ENCODE data around the gene MRPL2. TPM values are rescaled to one million over a fixed set of nuclear protein-coding genes. Genes with fewer than 3 reads are reported as not detected.

Gene MRPL2
- total RNA-seq, 2 donors from 2014 or later, result 13.5 to 15.2 TPM

- peak in 2 of 3 donors; percentile 58 to 59 for TF ChIP-seq POLR2A (IDR thresholded peaks at IDR 0.05)
- TF ChIP-seq CTCF (IDR thresholded peaks at IDR 0.05), result no peak
- no peaks in the 10 kb centered on the region for H3K9me3 ChIP-seq
- peaks cover 45% of the 10 kb centered on the region for H3K4me1 ChIP-seq
- intact Hi-C loops (cut with DNase I), result no loop called here
- peak within 1 kb of the TSS; percentile 59 to 74 for H3K4me3 ChIP-seq
- ATAC-seq, result peak; percentile 99
- H3K27ac ChIP-seq, result peak within 1 kb of the TSS in 3 of 4 donors; percentile 53 to 78 (median 61)
- 0% methylated on average over 17 to 44 of the region's 51 CpGs for WGBS, 2 donors
- peaks cover 0 to 4% of the 10 kb centered on the region in 2 donors for H3K36me3 ChIP-seq (replicated peaks in 1 of 2; ENCODE audit: insufficient read depth in 1 of 2, low read depth in 2 of 2)
- DNase-seq, result peak; percentile 99 to 100 (median 100)
- no peaks in the 10 kb centered on the region for H3K27me3 ChIP-seq
Measured at GRCh38 chr6:43013843-43014433, 45.3 kb downstream of the MRPL2 start, which contains the start of the genes KLHDC3 and MEA1. Gene KLHDC3 (plus strand): TSS chr6:43014249. CDS start chr6:43017193, 2,944 bp downstream. Gene MEA1 (minus strand): TSS chr6:43013946. CDS start chr6:43013813, 133 bp downstream.

- Histone ChIP-seq H3K27ac (peak overlapping the region in 3 of 4 donors; percentile 53 to 78 (median 61)), H3K27me3 (no peaks in the 10 kb centered on the region), H3K36me3 (replicated peaks in 1 of 2; ENCODE audit: insufficient read depth in 1 of 2, low read depth in 2 of 2) (peaks cover 0 to 7% of the 10 kb centered on the region in 2 donors), H3K4me3 (peak overlapping the region; percentile 59 to 74), H3K4me1 (peaks cover 45% of the 10 kb centered on the region), H3K9me3 (no peaks in the 10 kb centered on the region)
- DNase-seq (peak in 1 of 4 donors; percentile 20), ATAC-seq (no peak)
- 2 to 3% methylated on average over 23 to 25 of the region's 25 CpGs for WGBS, 2 donors
- intact Hi-C loops (cut with DNase I), result no loop called here
- TF ChIP-seq POLR2A (IDR thresholded peaks at IDR 0.05) (no peak), CTCF (IDR thresholded peaks at IDR 0.05) (no peak)
Measured at GRCh38 chr6:43013097-43013842, 46.0 kb downstream of the MRPL2 start.

- intact Hi-C loops (cut with DNase I), result no loop called here
- no peak for TF ChIP-seq CTCF (IDR thresholded peaks at IDR 0.05)
- TF ChIP-seq POLR2A (IDR thresholded peaks at IDR 0.05), result no peak
- H3K27me3 ChIP-seq, result no peaks in the 10 kb centered on the region
- ATAC-seq, result no peak
- H3K4me3 ChIP-seq, result no peak overlapping the region
- WGBS, 2 donors, result 85 to 93% methylated on average over 2 to 6 of the region's 6 CpGs
- DNase-seq, result no peak
- H3K27ac ChIP-seq, result no peak overlapping the region
- peaks cover 44% of the 10 kb centered on the region for H3K4me1 ChIP-seq
- H3K36me3 ChIP-seq (replicated peaks in 1 of 2; ENCODE audit: insufficient read depth in 1 of 2, low read depth in 2 of 2), result peaks cover 0 to 5% of the 10 kb centered on the region in 2 donors
- no peaks in the 10 kb centered on the region for H3K9me3 ChIP-seq
Measured at GRCh38 chr6:43012364-43012763, 46.9 kb downstream of the MRPL2 start.

- TF ChIP-seq POLR2A (IDR thresholded peaks at IDR 0.05) (no peak), CTCF (IDR thresholded peaks at IDR 0.05) (no peak)
- 90 to 93% methylated on average over 4 to 6 of the region's 6 CpGs for WGBS, 2 donors
- Histone ChIP-seq H3K4me3 (no peak overlapping the region), H3K9me3 (no peaks in the 10 kb centered on the region), H3K27ac (no peak overlapping the region), H3K4me1 (peaks cover 32% of the 10 kb centered on the region), H3K36me3 (replicated peaks in 1 of 2; ENCODE audit: insufficient read depth in 1 of 2, low read depth in 2 of 2) (peaks cover 0 to 10% of the 10 kb centered on the region in 2 donors), H3K27me3 (no peaks in the 10 kb centered on the region)
- DNase-seq (no peak), ATAC-seq (no peak)
- intact Hi-C loops (cut with DNase I), result no loop called here
Measured at GRCh38 chr6:43011207-43011606, 48.0 kb downstream of the MRPL2 start.

Measured in body of pancreas (tissue), 4 donors.